ENCODE measurements around the gene CCDC57. TPM values are rescaled to one million over a fixed set of nuclear protein-coding genes. Genes with fewer than 3 reads are reported as not detected.
A peak's percentile ranks its signal among the peaks of the same experiment; 100 is the strongest.

CCDC57 gene
- total RNA-seq, 2 donors from 2014 or later, result 57.6 to 62.8 TPM

- Histone ChIP-seq H3K27me3 (replicated peaks; ENCODE audit: insufficient read depth) (no peaks in the 10 kb centered on the region), H3K9me3 (no peaks in the 10 kb centered on the region), H3K27ac (peak overlapping the region; percentile 90 to 99), H3K36me3 (no peaks in the 10 kb centered on the region), H3K4me1 (replicated peaks) (peaks cover 13% of the 10 kb centered on the region), H3K4me3 (no peak overlapping the region)
- TF ChIP-seq CTCF (IDR thresholded peaks at IDR 0.05) (no peak), POLR2AphosphoS5 (IDR thresholded peaks at IDR 0.05) (no peak), POLR2A (IDR thresholded peaks at IDR 0.05) (no peak)
- 92% methylated on average over 10 of the region's 10 CpGs for WGBS
- intact Hi-C loops (cut with DNase I), result no loop called here
- no peak for DNase-seq (ENCODE audit: low spot score)
Measured at GRCh38 chr17:82114447-82114846, 98.2 kb downstream of the CCDC57 start.

- no peaks in the 10 kb centered on the region for H3K9me3 ChIP-seq
- 53% methylated on average over 13 of the region's 13 CpGs for WGBS
- peak; percentile 73 for DNase-seq (ENCODE audit: low spot score)
- TF ChIP-seq POLR2AphosphoS5 (IDR thresholded peaks at IDR 0.05) (peak; percentile 83), POLR2A (IDR thresholded peaks at IDR 0.05) (no peak), CTCF (IDR thresholded peaks at IDR 0.05) (no peak)
- H3K27ac ChIP-seq, result peak overlapping the region; percentile 90 to 99
- H3K36me3 ChIP-seq, result no peaks in the 10 kb centered on the region
- no peaks in the 10 kb centered on the region for H3K27me3 ChIP-seq (replicated peaks; ENCODE audit: insufficient read depth)
- peaks cover 13% of the 10 kb centered on the region for H3K4me1 ChIP-seq (replicated peaks)
- intact Hi-C loops (cut with DNase I), result no loop called here
- no peak overlapping the region for H3K4me3 ChIP-seq
Measured at GRCh38 chr17:82113941-82114340, 98.7 kb downstream of the CCDC57 start.

GRCh38 chr17:82113422-82113821 lies 99.2 kb downstream of the CCDC57 start:
- no peaks in the 10 kb centered on the region for H3K9me3 ChIP-seq
- peaks cover 13% of the 10 kb centered on the region for H3K4me1 ChIP-seq (replicated peaks)
- H3K27ac ChIP-seq, result peak overlapping the region; percentile 90 to 99
- H3K4me3 ChIP-seq, result no peak overlapping the region
- DNase-seq (ENCODE audit: low spot score), result no peak
- 91% methylated on average over 9 of the region's 9 CpGs for WGBS
- no peaks in the 10 kb centered on the region for H3K27me3 ChIP-seq (replicated peaks; ENCODE audit: insufficient read depth)
- TF ChIP-seq POLR2A (IDR thresholded peaks at IDR 0.05) (no peak), POLR2AphosphoS5 (IDR thresholded peaks at IDR 0.05) (no peak)
- no peaks in the 10 kb centered on the region for H3K36me3 ChIP-seq
- intact Hi-C loops (cut with DNase I), result no loop called here

GRCh38 chr17:82112914-82113311 lies 99.7 kb downstream of the CCDC57 start:
- intact Hi-C loops (cut with DNase I), result no loop called here
- TF ChIP-seq CTCF (IDR thresholded peaks at IDR 0.05), result no peak
- TF ChIP-seq POLR2AphosphoS5 (IDR thresholded peaks at IDR 0.05), result no peak
- no peak for TF ChIP-seq POLR2A (IDR thresholded peaks at IDR 0.05)
- H3K9me3 ChIP-seq, result no peaks in the 10 kb centered on the region
- no peak for DNase-seq (ENCODE audit: low spot score)
- H3K27ac ChIP-seq, result peak overlapping the region; percentile 90 to 99
- H3K36me3 ChIP-seq, result no peaks in the 10 kb centered on the region
- 81% methylated on average over 6 of the region's 6 CpGs for WGBS
- peaks cover 17% of the 10 kb centered on the region for H3K4me1 ChIP-seq (replicated peaks)
- H3K4me3 ChIP-seq, result no peak overlapping the region
- no peaks in the 10 kb centered on the region for H3K27me3 ChIP-seq (replicated peaks; ENCODE audit: insufficient read depth)

- H3K36me3 ChIP-seq, result no peaks in the 10 kb centered on the region
- H3K27ac ChIP-seq, result peak overlapping the region; percentile 90 to 99
- intact Hi-C loops (cut with DNase I), result no loop called here
- no peak overlapping the region for H3K4me3 ChIP-seq
- no peaks in the 10 kb centered on the region for H3K27me3 ChIP-seq (replicated peaks; ENCODE audit: insufficient read depth)
- H3K9me3 ChIP-seq, result no peaks in the 10 kb centered on the region
- DNase-seq (ENCODE audit: low spot score), result no peak
- 90% methylated on average over 18 of the region's 18 CpGs for WGBS
- no peak for TF ChIP-seq CTCF (IDR thresholded peaks at IDR 0.05)
- no peak for TF ChIP-seq POLR2A (IDR thresholded peaks at IDR 0.05)
- TF ChIP-seq POLR2AphosphoS5 (IDR thresholded peaks at IDR 0.05), result no peak
- H3K4me1 ChIP-seq (replicated peaks), result peaks cover 21% of the 10 kb centered on the region
Measured at GRCh38 chr17:82112181-82112913, 100.3 kb downstream of the CCDC57 start.
